ENCODE results near the gene SLC5A1.

GRCh38 chr22:32069579-32070372 is 26.7 kb downstream of the SLC5A1 start:
- no peak for TF ChIP-seq CTCF (IDR thresholded peaks at IDR 0.05; ENCODE audit: low read depth, low read length)
- TF ChIP-seq, protein P1, sequence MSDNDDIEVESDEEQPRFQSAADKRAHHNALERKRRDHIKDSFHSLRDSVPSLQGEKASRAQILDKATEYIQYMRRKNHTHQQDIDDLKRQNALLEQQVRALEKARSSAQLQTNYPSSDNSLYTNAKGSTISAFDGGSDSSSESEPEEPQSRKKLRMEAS (IDR thresholded peaks at IDR 0.05; ENCODE audit: low read depth, low read length) = no peak

Measured in NB4 (cell line).